Activated T-cell treated with anti-CD3 and anti-CD28 coated beads, Interleukin-2, amount 50 U/mL, for 1 hour (primary cell): ENCODE data around the gene BAD.

ENCODE experiments used
- DNase-seq: peaks from one replicate; pipeline ENCODE4 v3.0.0-alpha.2; 2020

The BAD gene

GRCh38 chr11:64275031-64275800 is 9.2 kb downstream of the BAD start:
- no peak for DNase-seq

- peak; percentile 98 for DNase-seq
Measured at GRCh38 chr11:64269540-64270220, 14.8 kb downstream of the BAD start.

DNA sequence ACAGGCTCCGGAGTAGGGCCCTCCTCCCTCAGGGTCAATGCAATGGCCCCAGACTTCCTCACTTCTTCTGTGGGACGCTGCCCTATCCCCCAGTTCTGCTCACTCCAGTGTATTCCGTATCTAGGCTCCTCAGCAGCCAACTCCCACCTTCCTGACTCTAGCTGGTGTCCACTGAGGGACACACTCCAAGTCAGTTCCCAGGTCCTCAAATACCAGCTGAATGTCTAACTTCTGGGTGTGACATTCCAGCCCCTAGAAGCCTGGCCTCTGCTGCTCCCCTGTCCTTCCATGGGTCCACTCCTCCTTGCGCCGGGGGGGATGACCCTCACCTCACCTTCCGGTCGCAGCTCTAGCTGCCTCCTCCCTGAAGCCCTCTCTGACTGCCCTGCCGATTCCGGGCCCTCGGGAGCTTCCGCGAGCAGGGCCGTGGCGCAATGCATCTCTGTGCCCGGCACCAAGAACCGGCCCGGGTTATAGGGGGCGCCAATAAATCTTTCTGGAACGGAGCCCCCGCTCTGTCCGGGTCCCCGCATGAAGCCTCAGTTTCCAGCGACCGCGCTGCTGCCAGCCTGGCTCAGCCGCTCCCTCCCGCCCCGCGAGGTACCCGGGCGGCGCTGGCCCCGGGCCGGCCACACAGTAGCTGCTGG is 15.4 kb downstream of the BAD start:
- DNase-seq, result no peak

GRCh38 chr11:64268025-64268892 is 16.2 kb downstream of the BAD start:
- no peak for DNase-seq

DNA sequence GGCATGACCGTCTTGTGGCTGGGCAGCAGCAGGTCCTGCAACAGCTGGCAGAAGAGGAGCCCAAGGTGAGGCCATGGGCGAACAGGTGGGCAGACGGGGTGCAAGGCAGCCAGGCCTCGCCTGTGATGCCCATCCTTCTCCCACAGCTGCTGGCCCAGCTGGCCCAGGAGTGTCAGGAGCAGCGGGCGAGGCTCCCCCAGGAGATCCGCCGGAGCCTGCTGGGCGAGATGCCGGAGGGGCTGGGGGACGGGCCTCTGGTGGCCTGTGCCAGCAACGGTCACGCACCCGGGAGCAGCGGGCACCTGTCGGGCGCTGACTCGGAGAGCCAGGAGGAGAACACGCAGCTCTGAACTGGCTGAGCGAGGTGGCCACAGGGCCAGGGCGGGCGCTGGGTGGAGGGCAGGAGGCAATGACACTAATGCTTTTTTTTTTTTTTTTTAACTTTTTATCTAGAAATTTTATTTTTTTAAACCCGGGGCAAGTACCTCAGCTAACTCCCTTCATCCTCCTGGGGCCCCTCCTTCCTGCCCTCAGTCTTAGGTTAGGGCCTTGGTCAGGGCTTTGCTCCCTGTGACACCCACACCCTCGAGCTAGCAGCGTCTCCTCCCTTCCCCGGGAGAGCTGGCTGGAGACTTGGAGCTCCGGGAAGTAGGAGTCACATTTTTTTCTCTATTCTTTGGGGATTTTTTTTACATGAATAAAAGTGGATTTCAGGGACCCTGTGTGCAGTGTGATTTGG is 17.1 kb downstream of the BAD start:
- no peak for DNase-seq

DNA sequence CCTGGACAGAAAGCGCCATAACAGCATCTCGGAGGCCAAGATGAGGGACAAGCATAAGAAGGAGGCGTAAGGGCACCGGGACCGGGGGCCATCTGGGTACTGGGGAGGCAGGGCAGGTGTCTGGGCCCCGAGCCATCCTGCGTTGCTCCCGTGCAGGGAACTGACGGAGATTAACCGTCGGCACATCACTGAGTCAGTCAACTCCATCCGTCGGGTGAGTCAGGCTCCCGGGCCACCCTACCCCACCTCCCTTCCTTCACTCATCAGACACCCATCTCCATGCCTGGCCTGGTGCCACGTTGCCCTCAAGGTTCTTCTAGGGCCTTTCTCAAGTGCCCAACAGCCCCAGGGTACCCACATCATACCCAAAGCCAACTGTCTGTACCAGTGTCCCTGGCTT is 18.1 kb downstream of the BAD start:
- no peak for DNase-seq

- no peak for DNase-seq
Measured at GRCh38 chr11:64265176-64266160, 19.0 kb downstream of the BAD start.

DNA sequence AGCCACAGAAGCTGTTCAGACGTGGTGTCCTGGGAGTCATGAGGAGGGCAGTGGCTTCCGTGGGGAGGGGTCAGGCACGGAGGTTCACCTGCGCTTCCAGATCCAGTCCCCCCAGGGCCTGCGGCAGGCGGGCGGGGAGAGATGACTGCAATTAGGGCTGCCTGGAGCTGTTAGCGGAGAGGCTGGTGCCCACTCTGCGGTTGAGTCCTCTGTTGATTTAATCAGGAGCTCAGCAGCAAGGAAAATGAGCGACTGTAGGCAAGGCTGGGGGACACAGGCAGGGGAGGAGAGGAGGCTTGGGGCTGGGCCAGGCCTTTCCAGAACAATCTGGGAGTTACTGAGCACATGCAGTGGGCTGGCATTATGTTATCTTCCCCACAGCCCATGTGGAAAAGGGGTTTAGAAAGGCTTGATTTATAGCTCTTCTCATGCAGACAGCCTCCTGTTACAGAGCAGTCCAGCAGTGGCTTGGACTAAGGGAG is 20.1 kb downstream of the BAD start:
- no peak for DNase-seq

DNA sequence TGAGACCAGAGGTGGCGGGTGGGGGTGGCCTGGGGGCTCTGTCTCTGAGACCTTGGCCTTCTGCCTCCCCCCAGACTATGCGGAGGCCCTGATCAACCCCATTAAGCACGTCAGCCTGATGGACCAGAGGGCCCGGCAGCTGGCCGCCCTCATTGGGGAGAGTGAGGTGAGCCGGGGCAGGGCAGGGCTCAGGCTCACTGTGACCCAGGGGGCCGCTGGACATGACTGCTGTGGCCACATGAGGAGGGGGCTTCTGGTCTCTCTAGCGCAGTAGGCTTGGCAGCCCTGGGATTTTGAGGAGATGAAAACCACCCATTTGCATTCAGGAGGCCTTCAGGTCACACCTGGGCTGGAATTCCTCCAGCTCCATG is 20.5 kb downstream of the BAD start:
- no peak for DNase-seq

- DNase-seq, result no peak
Measured at GRCh38 chr11:64263021-64263946, 21.2 kb downstream of the BAD start.

DNA sequence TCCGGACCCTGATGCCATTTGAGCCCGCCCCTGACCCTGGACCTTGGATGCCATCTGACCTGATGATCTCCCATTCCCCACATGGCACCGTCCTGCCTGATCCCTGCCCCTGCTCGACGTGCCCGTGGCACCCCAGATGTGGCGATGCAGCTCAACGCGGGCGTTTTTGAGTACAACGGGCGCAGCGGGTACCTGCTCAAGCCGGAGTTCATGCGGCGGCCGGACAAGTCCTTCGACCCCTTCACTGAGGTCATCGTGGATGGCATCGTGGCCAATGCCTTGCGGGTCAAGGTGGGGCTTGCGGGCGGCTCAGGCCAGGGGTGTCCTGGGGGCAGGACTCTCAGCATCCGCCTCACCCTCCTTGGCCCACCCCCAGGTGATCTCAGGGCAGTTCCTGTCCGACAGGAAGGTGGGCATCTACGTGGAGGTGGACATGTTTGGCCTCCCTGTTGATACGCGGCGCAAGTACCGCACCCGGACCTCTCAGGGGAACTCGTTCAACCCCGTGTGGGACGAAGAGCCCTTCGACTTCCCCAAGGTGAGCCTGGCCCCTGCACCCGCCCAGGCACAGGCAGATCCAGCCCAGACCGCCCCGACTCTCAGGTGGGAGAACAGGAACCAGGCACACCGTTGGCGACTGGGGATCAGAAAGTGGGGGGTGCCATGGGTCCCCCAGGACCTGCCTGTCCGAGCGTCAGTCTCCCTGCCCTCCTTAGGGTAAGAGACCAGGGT is 22.0 kb downstream of the BAD start:
- DNase-seq, result no peak

- DNase-seq, result no peak
Measured at GRCh38 chr11:64261556-64262080, 22.8 kb downstream of the BAD start.

DNA sequence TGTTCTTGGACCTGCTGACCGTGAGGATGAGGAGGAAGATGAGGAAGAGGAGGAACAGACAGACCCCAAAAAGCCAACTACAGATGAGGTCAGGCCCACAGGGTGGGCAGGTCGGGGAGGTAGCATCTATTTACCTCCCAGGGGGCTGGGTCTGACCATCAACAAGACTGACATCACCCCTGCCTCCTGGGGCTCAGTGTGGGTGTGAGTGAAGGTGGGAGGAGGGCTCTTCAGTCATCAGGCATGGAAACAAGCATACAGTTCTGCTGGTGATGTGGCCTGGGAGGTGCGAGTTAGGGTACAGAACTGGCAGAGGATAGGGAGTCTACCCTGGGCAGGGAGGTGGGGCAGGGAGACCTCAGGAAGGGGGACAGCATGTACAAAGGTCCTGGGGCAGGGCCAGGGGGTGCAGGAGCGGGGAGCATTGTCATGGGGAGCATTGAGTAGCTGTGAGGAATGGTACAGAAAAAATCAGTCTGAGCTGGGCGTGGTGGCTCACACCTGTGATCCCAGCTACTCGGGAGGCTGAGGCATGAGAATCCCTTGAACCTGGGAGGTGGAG is 24.2 kb downstream of the BAD start:
- DNase-seq, result no peak

- no peak for DNase-seq
Measured at GRCh38 chr11:64259533-64260067, 24.9 kb downstream of the BAD start.

GRCh38 chr11:64258946-64259532 is 25.4 kb downstream of the BAD start:
- no peak for DNase-seq

DNA sequence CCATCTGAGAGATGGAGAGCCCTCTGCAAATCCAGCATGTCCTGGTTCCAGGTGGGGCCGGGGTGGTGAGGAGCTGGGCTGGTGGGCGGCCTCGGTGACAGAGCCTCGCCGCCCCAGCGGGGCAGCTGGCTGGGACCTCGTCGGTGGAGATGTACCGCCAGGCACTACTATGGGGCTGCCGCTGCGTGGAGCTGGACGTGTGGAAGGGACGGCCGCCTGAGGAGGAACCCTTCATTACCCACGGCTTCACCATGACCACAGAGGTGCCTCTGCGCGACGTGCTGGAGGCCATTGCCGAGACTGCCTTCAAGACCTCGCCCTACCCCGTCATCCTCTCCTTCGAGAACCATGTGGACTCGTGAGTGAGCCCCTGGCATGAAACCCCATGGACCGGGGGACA is 26.1 kb downstream of the BAD start:
- no peak for DNase-seq

GRCh38 chr11:64256300-64256699 is 28.2 kb downstream of the BAD start:
- DNase-seq, result no peak
